Stomach smooth muscle (tissue), 2 donors: Measurements from ENCODE around the gene MDM4.

ENCODE experiments used
- H3K27ac ChIP-seq: one replicate; pipeline ENCODE4 v1.7.0; 2013; ENCODE audit warnings: mild to moderate bottlenecking, low read length, inconsistent platforms
- H3K27me3 ChIP-seq, 2 donors: one replicate each; pipeline ENCODE4 v1.7.0; 2013; ENCODE audit warnings: low read length in 2 of 2; ENCODE audit not compliant: insufficient read depth in 2 of 2, control insufficient read depth in 1 of 2
- H3K36me3 ChIP-seq, 2 donors: one replicate each; pipeline ENCODE4 v1.7.0; 2013; ENCODE audit warnings: low read length in 2 of 2; ENCODE audit not compliant: control insufficient read depth in 2 of 2, insufficient read depth in 2 of 2
- H3K4me1 ChIP-seq: one replicate; pipeline ENCODE4 v1.7.0; 2013; ENCODE audit warnings: low read length; ENCODE audit not compliant: control insufficient read depth, insufficient read depth
- H3K4me3 ChIP-seq, 2 donors: one replicate each; pipeline ENCODE4 v1.7.0; 2013; ENCODE audit warnings: low read length in 2 of 2
- H3K9ac ChIP-seq, 2 donors: one replicate each; pipeline ENCODE4 v1.7.0; 2013; ENCODE audit warnings: low read length in 2 of 2, mild to moderate bottlenecking in 1 of 2
- H3K9me3 ChIP-seq, 2 donors: one replicate each; pipeline ENCODE4 v1.7.0; 2013; ENCODE audit warnings: low read length in 2 of 2; ENCODE audit not compliant: control insufficient read depth in 2 of 2
- donor health status: healthy.
- donor health status: Pancreatic carcinoma.

MDM4 gene

GRCh38 chr1:204572923-204573922, 57.0 kb downstream of the MDM4 start:
- H3K27ac ChIP-seq: no peak overlapping the region

GRCh38 chr1:204574016-204574864, 58.0 kb downstream of the MDM4 start:
- no peak overlapping the region for H3K9ac ChIP-seq
- no peaks in the 10 kb centered on the region for H3K9me3 ChIP-seq
- no peak overlapping the region for H3K4me3 ChIP-seq
- peaks cover 5% of the 10 kb centered on the region for H3K4me1 ChIP-seq
- H3K36me3 ChIP-seq: no peaks in the 10 kb centered on the region
- H3K27me3 ChIP-seq: no peaks in the 10 kb centered on the region
- no peak overlapping the region for H3K27ac ChIP-seq

More at GRCh38 chr1:204572923-204573922, 57.0 kb downstream of the MDM4 start:
- H3K9ac ChIP-seq: no peak overlapping the region
- no peak overlapping the region for H3K4me3 ChIP-seq
- peaks cover under 1 to 2% of the 10 kb centered on the region in 2 donors for H3K36me3 ChIP-seq
- H3K4me1 ChIP-seq: peaks cover 6% of the 10 kb centered on the region
- H3K27me3 ChIP-seq: no peaks in the 10 kb centered on the region
- H3K9me3 ChIP-seq: no peaks in the 10 kb centered on the region

DNA sequence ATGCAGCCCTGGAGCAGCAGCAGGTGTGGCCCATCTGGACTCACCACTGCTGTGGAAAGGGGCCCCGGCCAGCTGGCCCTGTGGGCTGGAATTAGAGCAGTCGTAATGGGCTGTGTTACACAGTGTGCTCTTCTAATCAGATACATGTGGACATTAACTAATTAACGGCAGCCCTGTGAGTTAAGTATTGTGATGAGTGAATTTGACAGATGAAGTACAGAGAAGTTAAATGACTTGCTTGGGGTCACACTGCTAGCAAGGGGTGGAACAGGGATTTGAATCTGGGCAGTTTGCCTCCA, 58.6 kb downstream of the MDM4 start:
- no peaks in the 10 kb centered on the region for H3K27me3 ChIP-seq
- H3K9me3 ChIP-seq: no peaks in the 10 kb centered on the region
- H3K27ac ChIP-seq: no peak overlapping the region
- no peak overlapping the region for H3K9ac ChIP-seq
- no peaks in the 10 kb centered on the region for H3K36me3 ChIP-seq
- no peak overlapping the region for H3K4me3 ChIP-seq
- H3K4me1 ChIP-seq: peaks cover 6% of the 10 kb centered on the region

DNA sequence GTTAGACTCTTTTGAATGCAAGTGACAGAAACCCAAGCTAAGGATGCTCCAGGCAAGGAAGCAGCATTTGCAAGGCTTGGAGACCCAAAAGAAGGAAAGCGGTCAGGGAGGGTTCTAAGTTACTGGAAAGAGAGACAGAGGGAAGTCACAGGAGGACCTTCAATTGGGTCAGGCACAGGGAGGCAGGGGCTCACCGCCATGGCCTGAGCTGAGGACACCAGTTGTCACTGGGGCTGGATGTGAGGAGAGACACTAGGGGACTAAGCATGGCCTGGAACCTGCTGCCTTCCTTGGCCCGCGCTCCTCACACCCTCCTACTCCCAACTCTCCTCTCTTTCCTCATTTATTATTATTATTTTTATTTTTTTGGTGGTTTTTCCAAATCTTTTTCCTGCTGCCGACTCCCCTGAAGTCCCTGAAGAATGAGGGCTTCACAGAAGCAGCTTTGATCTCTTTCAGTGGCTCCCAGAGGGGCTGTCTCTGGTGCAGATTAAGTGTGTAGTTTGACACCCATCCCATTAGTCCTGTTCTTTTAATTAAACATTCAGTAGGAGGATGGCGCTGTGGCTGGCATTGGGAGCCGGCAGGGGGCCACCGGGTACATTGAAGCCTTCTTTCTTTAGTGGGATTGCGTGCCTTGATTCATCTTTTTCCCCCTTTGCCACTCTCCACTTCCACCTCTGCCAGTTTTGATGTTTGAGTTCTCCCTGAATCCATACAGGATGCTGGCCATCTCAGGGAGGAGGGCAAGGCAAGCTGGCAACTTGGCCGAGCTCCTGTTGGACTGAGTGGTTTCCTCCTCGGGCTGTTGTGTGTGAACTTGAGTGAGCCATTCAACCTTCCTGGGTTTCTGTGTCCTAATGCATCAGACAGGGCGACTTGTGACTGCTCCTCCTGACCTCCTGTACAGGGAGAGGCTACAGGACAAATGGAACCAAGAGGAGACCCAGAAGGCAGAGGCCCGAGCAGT, 59.3 kb downstream of the MDM4 start:
- H3K4me3 ChIP-seq: no peak overlapping the region
- no peak overlapping the region for H3K9ac ChIP-seq
- H3K9me3 ChIP-seq: no peaks in the 10 kb centered on the region
- H3K4me1 ChIP-seq: peaks cover 6% of the 10 kb centered on the region
- no peak overlapping the region for H3K27ac ChIP-seq
- no peaks in the 10 kb centered on the region for H3K36me3 ChIP-seq
- no peaks in the 10 kb centered on the region for H3K27me3 ChIP-seq

DNA sequence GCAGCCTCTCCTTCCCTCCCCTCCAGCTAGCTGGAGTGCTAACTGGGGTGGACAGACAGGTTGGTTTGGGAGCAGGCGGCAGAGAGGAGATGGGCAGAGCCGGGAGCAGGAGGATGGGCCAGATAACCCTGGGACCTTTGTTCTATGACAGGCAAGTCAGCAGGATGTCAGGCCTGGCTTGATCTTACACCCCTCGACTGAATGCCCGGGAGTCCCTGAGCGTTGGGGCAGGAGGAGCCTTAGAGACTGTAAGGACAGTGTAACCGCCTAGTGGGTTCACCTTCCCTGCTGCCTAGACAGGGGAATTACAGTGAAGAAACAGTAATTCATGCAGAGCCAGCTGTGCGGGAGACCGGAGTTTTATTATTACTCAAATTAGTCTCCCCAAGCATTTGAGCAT, 60.2 kb downstream of the MDM4 start:
- Histone ChIP-seq H3K9me3 (no peaks in the 10 kb centered on the region), H3K36me3 (no peaks in the 10 kb centered on the region), H3K27me3 (no peaks in the 10 kb centered on the region), H3K4me1 (peaks cover 6% of the 10 kb centered on the region), H3K4me3 (no peak overlapping the region), H3K27ac (no peak overlapping the region), H3K9ac (no peak overlapping the region)

DNA sequence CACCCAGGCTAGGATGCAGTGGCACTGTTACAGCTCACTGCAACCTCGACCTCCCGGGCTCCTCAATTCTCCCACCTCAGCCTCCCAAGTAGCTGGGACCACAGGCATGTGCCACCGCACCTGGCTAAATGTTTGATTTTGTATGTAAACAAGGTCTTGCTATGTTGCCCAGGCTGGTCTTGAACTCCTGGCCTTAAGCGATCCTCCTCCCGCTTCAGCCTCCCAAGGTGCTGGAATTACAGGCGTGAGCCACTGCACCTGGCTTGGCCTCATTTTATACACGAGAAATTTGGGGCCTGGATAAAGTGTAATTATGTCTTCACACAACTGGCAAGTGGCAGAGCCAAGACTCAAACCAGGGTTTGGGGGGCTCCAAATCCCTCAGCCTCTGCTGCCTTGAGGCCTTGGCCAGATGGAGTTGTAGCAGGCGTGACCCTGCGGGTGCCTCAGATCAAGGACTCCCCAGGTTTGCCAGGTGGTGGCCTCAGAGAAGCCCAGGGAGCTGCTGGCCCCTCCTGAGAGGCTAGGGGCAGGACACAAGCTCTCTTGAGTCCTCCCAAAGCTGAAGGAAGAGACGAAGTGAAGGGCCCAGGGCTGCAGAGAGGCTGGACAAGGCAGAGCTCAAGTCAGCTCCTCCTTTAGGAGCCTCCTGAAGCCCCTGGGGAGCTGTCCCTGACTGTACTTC, 61.7 kb downstream of the MDM4 start:
- no peak overlapping the region for H3K4me3 ChIP-seq
- H3K9me3 ChIP-seq: no peaks in the 10 kb centered on the region
- H3K9ac ChIP-seq: no peak overlapping the region
- peaks cover 6% of the 10 kb centered on the region for H3K4me1 ChIP-seq
- no peaks in the 10 kb centered on the region for H3K27me3 ChIP-seq
- H3K36me3 ChIP-seq: no peaks in the 10 kb centered on the region
- H3K27ac ChIP-seq: no peak overlapping the region

GRCh38 chr1:204578867-204579664, 62.9 kb downstream of the MDM4 start:
- Histone ChIP-seq H3K4me3 (peak overlapping the region in 1 of 2 donors; percentile 64), H3K27me3 (no peaks in the 10 kb centered on the region), H3K9me3 (no peaks in the 10 kb centered on the region), H3K4me1 (peaks cover 7% of the 10 kb centered on the region), H3K9ac (no peak overlapping the region), H3K36me3 (no peaks in the 10 kb centered on the region), H3K27ac (no peak overlapping the region)

DNA sequence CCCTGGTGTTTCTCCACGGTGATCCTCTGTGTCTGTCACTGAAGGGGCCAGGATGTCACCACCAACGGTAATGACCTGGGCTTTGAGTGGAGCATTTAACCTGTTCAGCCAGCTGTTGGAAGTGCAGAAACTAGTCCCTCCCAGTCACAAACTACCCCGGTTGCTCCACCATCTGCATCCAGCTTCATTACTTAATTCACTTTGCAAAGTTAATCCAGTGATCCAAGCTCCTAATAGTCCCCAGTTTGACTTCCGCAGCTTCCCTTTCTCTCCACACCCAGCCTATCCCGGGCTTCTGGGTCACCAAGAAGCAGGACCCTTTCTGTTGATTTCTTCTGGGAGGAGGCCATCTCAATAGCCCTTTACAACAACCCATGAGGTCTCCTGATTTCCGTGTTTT, 63.5 kb downstream of the MDM4 start:
- Histone ChIP-seq H3K9ac (no peak overlapping the region), H3K27me3 (no peaks in the 10 kb centered on the region), H3K4me1 (peaks cover 11% of the 10 kb centered on the region), H3K36me3 (no peaks in the 10 kb centered on the region), H3K9me3 (no peaks in the 10 kb centered on the region), H3K4me3 (peak overlapping the region in 1 of 2 donors; percentile 64), H3K27ac (no peak overlapping the region)

GRCh38 chr1:204580862-204581261, 64.7 kb downstream of the MDM4 start:
- Histone ChIP-seq H3K9ac (no peak overlapping the region), H3K4me1 (peaks cover 10% of the 10 kb centered on the region), H3K9me3 (no peaks in the 10 kb centered on the region), H3K4me3 (no peak overlapping the region), H3K27me3 (no peaks in the 10 kb centered on the region), H3K36me3 (no peaks in the 10 kb centered on the region), H3K27ac (no peak overlapping the region)
